ENCODE results near the gene C19orf25.
"Not testable (repeated sequence)": the region's sequence is repeated elsewhere in the genome, so short reads cannot be mapped to it uniquely, and the experiment has no call there.

- not testable (repeated sequence) for TF ChIP-seq SUZ12 (IDR thresholded peaks at IDR 0.05; ENCODE audit: extremely low read depth, insufficient read depth, insufficient read length); YY1 (IDR thresholded peaks at IDR 0.05; ENCODE audit: insufficient read depth, insufficient read length)
Measured at GRCh38 chr19:1519802-1520201, 40.8 kb upstream of the C19orf25 start.

Measured in NT2/D1 (cell line).